GM12878 (cell line): ENCODE results near the gene CACNA1E. TPM values are rescaled to one million over a fixed set of nuclear protein-coding genes. Genes with fewer than 3 reads are reported as not detected.

Source experiments
- ATAC-seq: fragments of 200-7000 bp; cut with Tn5 transposase; 3 replicates; pipeline ENCODE4 v1.9.1; 2020; ENCODE audit warnings: mild to moderate bottlenecking, moderate library complexity
- BruUV-seq: library from RNA; stranded (reverse); fragments of 400-500 nt; replicated peaks from 2 replicates; lab custom pipeline; 2021; lab: Mats Ljungman, UMichigan
- CTCF ChIA-PET: fragments of 300-600 bp; sonication (Branson Sonifier 250); formaldehyde crosslinking; extraction: SDS; loops from one replicate; lab custom pipeline; 2021; ENCODE audit warnings: inconsistent platforms; lab: Yijun Ruan, JAX
- POLR2A ChIA-PET: fragments of 350-600 bp; formaldehyde crosslinking; extraction: SDS; loops from one replicate; lab custom pipeline; 2021; ENCODE audit warnings: inconsistent platforms; lab: Charles Lee
- RAD21 ChIA-PET: fragments of 300-600 bp; sonication (Branson Sonifier 250); formaldehyde crosslinking; loops from one replicate; lab custom pipeline; 2023; ENCODE audit warnings: antibody characterized with exemption; ENCODE audit not compliant: unreplicated experiment; lab: Charles Lee
- SMC1A ChIA-PET: fragments of 300-600 bp; sonication (Branson Sonifier 250); formaldehyde crosslinking; loops from one replicate; lab custom pipeline; 2023; ENCODE audit not compliant: unreplicated experiment, uncharacterized antibody; lab: Charles Lee
- DNase-seq: peaks from one replicate; pipeline ENCODE4 v3.0.0-alpha.2; 2011; ENCODE audit warnings: low read depth, low spot score
- FAIRE-seq: peaks from 3 replicates; lab custom pipeline; 2011; peaks lifted over from hg19 to GRCh38; lab: Jason Lieb, UNC
- H2AFZ ChIP-seq: 2 replicates; pipeline ENCODE4 v1.6.0; 2011; ENCODE audit warnings: low read depth, low read length, control low read depth; ENCODE audit not compliant: control insufficient read depth
- H3K27ac ChIP-seq: 2 replicates; pipeline ENCODE4 v1.5.1; 2011; ENCODE audit warnings: control low read depth; ENCODE audit not compliant: control insufficient read depth, insufficient read depth
- H3K27me3 ChIP-seq, 2 experiments: replicated peaks in 1 of 2; 2 replicates each; pipeline versions ENCODE4 v1.6.0 to v1.6.1; 2011; ENCODE audit warnings: low read length in 1 of 2; ENCODE audit not compliant: control insufficient read depth in 2 of 2, insufficient read depth in 2 of 2
- H3K36me3 ChIP-seq, 2 experiments: 2 replicates each; pipeline ENCODE4 v1.5.1; 2011; ENCODE audit warnings: low read length in 1 of 2; ENCODE audit not compliant: control insufficient read depth in 2 of 2, insufficient read depth in 2 of 2
- H3K4me1 ChIP-seq: 2 replicates; pipeline ENCODE4 v1.6.1; 2011; ENCODE audit warnings: mild to moderate bottlenecking, low read length, moderate library complexity, mixed read lengths; ENCODE audit not compliant: control insufficient read depth, insufficient read depth
- H3K4me2 ChIP-seq: 2 replicates; pipeline ENCODE4 v1.6.0; 2011; ENCODE audit warnings: control low read depth; ENCODE audit not compliant: control insufficient read depth, insufficient read depth
- H3K4me3 ChIP-seq: fragments of 200-600 bp; sonication (generic); 2 replicates; pipeline ENCODE4 v1.5.1; 2016
- H3K79me2 ChIP-seq: 2 replicates; pipeline ENCODE4 v1.6.0; 2011; ENCODE audit warnings: low read length; ENCODE audit not compliant: control insufficient read depth, insufficient read depth
- H3K9ac ChIP-seq: 2 replicates; pipeline ENCODE4 v1.8.0; 2011; ENCODE audit warnings: low read length, control low read depth, mixed read lengths; ENCODE audit not compliant: control insufficient read depth, insufficient read depth
- H3K9me3 ChIP-seq: replicated peaks from 3 replicates; pipeline ENCODE4 v1.5.1; 2011; ENCODE audit warnings: mild to moderate bottlenecking, low read length; ENCODE audit not compliant: control insufficient read depth, insufficient read depth
- H4K20me1 ChIP-seq: 2 replicates; pipeline ENCODE4 v1.6.0; 2011; ENCODE audit not compliant: control insufficient read depth, insufficient read depth
- ASH2L ChIP-seq: fragments of 300-600, 200-600 bp; sonication (generic); IDR thresholded peaks from 2 replicates; pipeline ENCODE4 v1.6.1; 2017; ENCODE audit warnings: low read depth, mild to moderate bottlenecking, borderline replicate concordance
- BHLHE40 ChIP-seq, 2 experiments: fragments of 450-650 bp in 1 of 2; IDR thresholded peaks; 2 replicates each; pipeline ENCODE4 v1.6.1; 2011 to 2017; ENCODE audit warnings: low read depth in 2 of 2, borderline replicate concordance in 1 of 2, improper control_type of control experiment in 1 of 2, low read length in 1 of 2, mild to moderate bottlenecking in 1 of 2
- CBX3 ChIP-seq: fragments of 200-600 bp; sonication (generic); IDR thresholded peaks from 2 replicates; pipeline ENCODE4 v1.6.1; 2016; ENCODE audit warnings: low read depth, borderline replicate concordance
- CHD2 ChIP-seq: IDR thresholded peaks from 2 replicates; pipeline ENCODE4 v1.6.1; 2011; ENCODE audit warnings: low read depth, low read length, improper control_type of control experiment, borderline replicate concordance
- ETV6 ChIP-seq, 2 experiments: fragments of 450-650 bp in 1 of 2; IDR thresholded peaks in 1 of 2; conservative IDR thresholded peaks in 1 of 2; 2 replicates each; pipeline ENCODE4 v1.6.1; 2014; ENCODE audit warnings: antibody characterized with exemption in 1 of 2, borderline replicate concordance in 1 of 2, low read depth in 1 of 2, mild to moderate bottlenecking in 1 of 2, moderate library complexity in 1 of 2
- KDM1A ChIP-seq: fragments of 200-600 bp; sonication (generic); IDR thresholded peaks from 2 replicates; pipeline ENCODE4 v1.6.1; 2016; ENCODE audit warnings: borderline replicate concordance
- MAX ChIP-seq: IDR thresholded peaks from 2 replicates; pipeline ENCODE4 v1.6.1; 2012; ENCODE audit warnings: low read depth, low read length, improper control_type of control experiment
- PAX8 ChIP-seq: fragments of 450-650 bp; IDR thresholded peaks from 2 replicates; pipeline ENCODE4 v1.6.1; 2017; ENCODE audit warnings: mild to moderate bottlenecking, moderate library complexity
- RBBP5 ChIP-seq: fragments of 200-600 bp; sonication (generic); conservative IDR thresholded peaks from 2 replicates; pipeline ENCODE4 v1.6.1; 2016
- RUNX3 ChIP-seq: IDR thresholded peaks from 2 replicates; pipeline ENCODE4 v1.6.1; 2012; ENCODE audit warnings: low read length, inconsistent platforms
- TAF1 ChIP-seq: IDR thresholded peaks from 2 replicates; pipeline ENCODE4 v1.6.1; 2011; ENCODE audit warnings: mild to moderate bottlenecking, low read depth, low read length, borderline replicate concordance
- TCF12 ChIP-seq: IDR thresholded peaks from 2 replicates; pipeline ENCODE4 v1.6.1; 2011; ENCODE audit warnings: low read depth, mild to moderate bottlenecking, low read length
- TCF7 ChIP-seq: IDR thresholded peaks from 2 replicates; pipeline ENCODE4 v1.6.1; 2014; ENCODE audit warnings: antibody characterized with exemption, borderline replicate concordance
- YY1 ChIP-seq: IDR thresholded peaks from 2 replicates; pipeline ENCODE4 v1.6.1; 2011; ENCODE audit warnings: low read depth, mild to moderate bottlenecking, low read length
- ZBTB11 ChIP-seq: fragments of 450-650 bp; formaldehyde crosslinking; IDR thresholded peaks from 2 replicates; pipeline ENCODE4 v1.5.0; 2022; ENCODE audit warnings: mild to moderate bottlenecking, missing genetic modification characterization
- ZNF384 ChIP-seq: IDR thresholded peaks from 2 replicates; pipeline ENCODE4 v1.6.1; 2012; ENCODE audit warnings: low read depth, mild to moderate bottlenecking, low read length, improper control_type of control experiment, borderline replicate concordance
- WGBS: methylation state at CpG from one replicate; pipeline ENCODE4 v1.1.6; 2016; ENCODE audit warnings: low lambda C conversion rate; ENCODE audit not compliant: insufficient replicate concordance, insufficient coverage; ENCODE audit errors: missing lambda C conversion rate; 5-methylcytosine and 5-hydroxymethylcytosine counted together
- in situ Hi-C: fragments of 300-500 bp; cut with MboI; formaldehyde crosslinking; loops from 9 replicates; pipeline ENCODE4 v1.14.3; 2018; ENCODE audit warnings: mixed read lengths
- intact Hi-C: fragments of 100-400 bp; cut with micrococcal nuclease; formaldehyde crosslinking; loops from one replicate; pipeline ENCODE4 v1.14.2; 2022; ENCODE audit not compliant: unreplicated experiment
- polyA plus RNA-seq, 11 experiments: library from polyadenylated mRNA; depleted of rRNA in 4 of 11; unstranded in 6 of 11; stranded (reverse) in 5 of 11; fragments of >200 nt; fragmentation: Nextera tagmentation in 4 of 11; fragmentation: Illumina TruSeq in 1 of 11; extraction: Ambion mirVana in 4 of 11; extraction: Trizol in 1 of 11; gene quantifications; 1 replicate in 1 of 11; 2 replicates in 10 of 11; pipeline versions ENCODE4 v1.2.1 to v1.2.3, GENCODE V29; 2011 to 2016; ENCODE audit warnings: inconsistent platforms in 2 of 11, missing spikeins in 2 of 11, low read depth in 1 of 11
- total RNA-seq, 4 experiments: library from RNA; depleted of rRNA in 3 of 4; stranded (reverse); fragments of >200 nt in 3 of 4; fragmentation: Illumina TruSeq in 1 of 4; extraction: Trizol in 1 of 4; gene quantifications; 2 replicates each; pipeline versions ENCODE4 v1.2.1 to v1.2.3, GENCODE V29; 2013 to 2021

CACNA1E gene
- total and polyA plus RNA-seq, 10 of the 15 experiments (the other 5 are each of a cell fraction or from before 2014, with no cell fraction given), result 0.57 to 22.0 (median 8.5) TPM

GRCh38 chr1:181490740-181491712, 7.7 kb downstream of the CACNA1E start (continued):
- no peak for TF ChIP-seq CHD2
- TF ChIP-seq TCF7, result no peak
- no peak for TF ChIP-seq CBX3

GRCh38 chr1:181493166-181493565, 9.8 kb downstream of the CACNA1E start:
- no peak overlapping the region for H3K9ac ChIP-seq
- H4K20me1 ChIP-seq, result no peaks in the 10 kb centered on the region
- ChIA-PET RAD21 (interaction anchor here (0.9 to 14.3 kb wide), 6 partner anchors 8 to 444 kb away, joined by 3 to 278 read pairs (median 4); partner anchors contain the start of gene CACNA1E), CTCF (interaction anchor here (1.1 to 6.1 kb wide), 9 partner anchors 8 to 444 kb away, joined by 4 to 57 read pairs (median 11); partner anchors contain the start of gene CACNA1E), POLR2A (interaction anchor here (0.6 to 13.8 kb wide), 4 partner anchors 8 to 75 kb away, joined by 3 to 135 read pairs (median 20); partner anchors contain the start of gene CACNA1E), SMC1A (interaction anchor here (1.1 to 21.3 kb wide), 5 partner anchors 12 to 444 kb away, joined by 3 to 260 read pairs (median 100); partner anchors contain the start of gene CACNA1E)
- in situ Hi-C loops, result no loop called here
- H3K79me2 ChIP-seq, result no peaks in the 10 kb centered on the region
- no peak for ATAC-seq
- FAIRE-seq, result no peak
- peaks cover 9% of the 10 kb centered on the region; the same call in 1 of the 2 replicates for H3K4me1 ChIP-seq
- no peak overlapping the region for H3K4me2 ChIP-seq
- H3K9me3 ChIP-seq, result peaks cover 5% of the 10 kb centered on the region; the same call in 2 of the 3 replicates
- no peak overlapping the region for H3K4me3 ChIP-seq
- WGBS, result 56% methylated on average over 3 of the region's 3 CpGs
- H3K36me3 ChIP-seq, result no peaks in the 10 kb centered on the region
- H2AFZ ChIP-seq, result no peak overlapping the region
- no peak overlapping the region for H3K27ac ChIP-seq
- intact Hi-C loops, result no loop called here
- no peaks in the 10 kb centered on the region for H3K27me3 ChIP-seq
- BruUV-seq, result no TSS peak
- no peak for DNase-seq
- TF ChIP-seq TAF1, result no peak
- TF ChIP-seq RBBP5, result no peak
- no peak for TF ChIP-seq ZBTB11 (CRISPR knock-in tag)
- no peak for TF ChIP-seq ZNF384
- no peak for TF ChIP-seq KDM1A
- TF ChIP-seq BHLHE40 (IDR thresholded peaks at IDR 0.05; ENCODE audit: borderline replicate concordance in 1 of 2, low read depth in 2 of 2, low read length in 1 of 2), result no peak
- TF ChIP-seq TCF12, result no peak
- TF ChIP-seq RUNX3, result no peak
- TF ChIP-seq PAX8, result no peak
- TF ChIP-seq ASH2L, result no peak
- no peak for TF ChIP-seq YY1
- TF ChIP-seq MAX, result no peak
- TF ChIP-seq ETV6 (conservative IDR thresholded peaks at IDR 0.05 in 1 of 2, IDR thresholded peaks at IDR 0.05 in 1 of 2; ENCODE audit: borderline replicate concordance in 1 of 2, low read depth in 1 of 2), result no peak
